ENCODE data around the gene PEPD. TPM values are rescaled to one million over a fixed set of nuclear protein-coding genes. Genes with fewer than 3 reads are reported as not detected.

PEPD gene
- total and polyA plus RNA-seq, 7 experiments from 2014 or later: 21.9 to 126 (median 24.6) TPM

GRCh38 chr19:33469171-33470039 lies 52.2 kb downstream of the PEPD start:
- H3K4me1 ChIP-seq (ENCODE audit: control insufficient read depth in 2 of 2, insufficient read depth in 2 of 2, low read length in 2 of 2): no peaks in the 10 kb centered on the region
- CTCF ChIA-PET: no interaction called here

GRCh38 chr19:33468361-33469170 lies 53.0 kb downstream of the PEPD start:
- no peaks in the 10 kb centered on the region for H3K4me1 ChIP-seq (ENCODE audit: control insufficient read depth in 2 of 2, insufficient read depth in 2 of 2, low read length in 2 of 2)
- Mint-ChIP-seq H3K36me3 (peaks cover 0 to 12% (median 5%) of the 10 kb centered on the region in 5 donors), H3K9me3 (no peaks in the 10 kb centered on the region), H3K4me1 (peaks cover 0 to 6% (median 0%) of the 10 kb centered on the region in 7 donors), H3K4me3 (no peak overlapping the region), H3K27me3 (no peaks in the 10 kb centered on the region), H3K27ac (no peak overlapping the region)
- no peak overlapping the region for H3K4me3 ChIP-seq (ENCODE audit: low read length)
- no peak for DNase-seq
- H3K27ac ChIP-seq (ENCODE audit: low read depth, low read length): no peak overlapping the region
- no peaks in the 10 kb centered on the region for H3K9me3 ChIP-seq (ENCODE audit: control insufficient read depth in 2 of 3, low read length in 3 of 3)
- intact Hi-C loops (cut with micrococcal nuclease): no loop called here
- ATAC-seq: no peak
- ChIA-PET CTCF (no interaction called here), POLR2A (no interaction called here)
- H3K27me3 ChIP-seq (ENCODE audit: control insufficient read depth in 2 of 2, insufficient read depth in 2 of 2, low read length in 2 of 2): no peaks in the 10 kb centered on the region
- H3K36me3 ChIP-seq (ENCODE audit: control insufficient read depth in 2 of 3, insufficient read depth in 3 of 3, low read length in 3 of 3): peaks cover 0 to 13% (median 0%) of the 10 kb centered on the region in 3 experiments

More at GRCh38 chr19:33469171-33470039, 52.2 kb downstream of the PEPD start:
- Mint-ChIP-seq H3K4me3 (no peak overlapping the region), H3K4me1 (peaks cover 0 to 8% (median 0%) of the 10 kb centered on the region in 7 donors), H3K9me3 (no peaks in the 10 kb centered on the region), H3K27ac (peak overlapping the region in 1 of 9 donors; percentile 81), H3K27me3 (no peaks in the 10 kb centered on the region), H3K36me3 (peaks cover 0 to 16% (median 6%) of the 10 kb centered on the region in 5 donors)
- POLR2A ChIA-PET: no interaction called here
- no peak overlapping the region for H3K27ac ChIP-seq (ENCODE audit: low read depth, low read length)
- H3K27me3 ChIP-seq (ENCODE audit: control insufficient read depth in 2 of 2, insufficient read depth in 2 of 2, low read length in 2 of 2): no peaks in the 10 kb centered on the region
- H3K4me3 ChIP-seq (ENCODE audit: low read length): no peak overlapping the region
- DNase-seq: no peak
- no peaks in the 10 kb centered on the region for H3K9me3 ChIP-seq (ENCODE audit: control insufficient read depth in 2 of 3, low read length in 3 of 3)
- intact Hi-C loops (cut with micrococcal nuclease): no loop called here
- no peak for ATAC-seq
- H3K36me3 ChIP-seq (ENCODE audit: control insufficient read depth in 2 of 3, insufficient read depth in 3 of 3, low read length in 3 of 3): peaks cover 0 to 12% (median 0%) of the 10 kb centered on the region in 3 experiments

- peaks cover 0 to 5% (median 4%) of the 10 kb centered on the region in 5 donors for H3K36me3 Mint-ChIP-seq
- H3K27me3 ChIP-seq (ENCODE audit: control insufficient read depth in 2 of 2, insufficient read depth in 2 of 2, low read length in 2 of 2): no peaks in the 10 kb centered on the region
- no peaks in the 10 kb centered on the region for H3K9me3 ChIP-seq (ENCODE audit: control insufficient read depth in 2 of 3, low read length in 3 of 3)
- H3K9me3 Mint-ChIP-seq: no peaks in the 10 kb centered on the region
- H3K4me3 ChIP-seq (ENCODE audit: low read length): no peak overlapping the region
- DNase-seq: no peak
- no peak overlapping the region for H3K27ac Mint-ChIP-seq
- H3K27me3 Mint-ChIP-seq: no peaks in the 10 kb centered on the region
- intact Hi-C loops (cut with micrococcal nuclease): no loop called here
- ChIA-PET CTCF (no interaction called here), POLR2A (no interaction called here)
- peaks cover 0 to 17% (median 0%) of the 10 kb centered on the region in 3 experiments for H3K36me3 ChIP-seq (ENCODE audit: control insufficient read depth in 2 of 3, insufficient read depth in 3 of 3, low read length in 3 of 3)
- H3K4me1 Mint-ChIP-seq: peaks cover 0 to 6% (median 0%) of the 10 kb centered on the region in 7 donors
- H3K27ac ChIP-seq (ENCODE audit: low read depth, low read length): no peak overlapping the region
- no peak overlapping the region for H3K4me3 Mint-ChIP-seq
- no peak for ATAC-seq
- no peaks in the 10 kb centered on the region for H3K4me1 ChIP-seq (ENCODE audit: control insufficient read depth in 2 of 2, insufficient read depth in 2 of 2, low read length in 2 of 2)
Observed at GRCh38 chr19:33467851-33468250, 53.7 kb downstream of the PEPD start.

GRCh38 chr19:33465834-33466233 lies 55.8 kb downstream of the PEPD start:
- ATAC-seq: no peak
- no peaks in the 10 kb centered on the region for H3K4me1 ChIP-seq (ENCODE audit: control insufficient read depth in 2 of 2, insufficient read depth in 2 of 2, low read length in 2 of 2)
- ChIA-PET CTCF (no interaction called here), POLR2A (no interaction called here)
- no peak overlapping the region for H3K27ac ChIP-seq (ENCODE audit: low read depth, low read length)
- H3K4me1 Mint-ChIP-seq: peaks cover 0 to 6% (median 0%) of the 10 kb centered on the region in 7 donors
- peaks cover 0 to 10% (median 4%) of the 10 kb centered on the region in 5 donors for H3K36me3 Mint-ChIP-seq
- no peak overlapping the region for H3K4me3 Mint-ChIP-seq
- peaks cover 0 to 24% (median 0%) of the 10 kb centered on the region in 3 experiments for H3K36me3 ChIP-seq (ENCODE audit: control insufficient read depth in 2 of 3, insufficient read depth in 3 of 3, low read length in 3 of 3)
- no peaks in the 10 kb centered on the region for H3K27me3 ChIP-seq (ENCODE audit: control insufficient read depth in 2 of 2, insufficient read depth in 2 of 2, low read length in 2 of 2)
- H3K27ac Mint-ChIP-seq: no peak overlapping the region
- H3K27me3 Mint-ChIP-seq: no peaks in the 10 kb centered on the region
- no peaks in the 10 kb centered on the region for H3K9me3 Mint-ChIP-seq
- intact Hi-C loops (cut with micrococcal nuclease): no loop called here
- no peak overlapping the region for H3K4me3 ChIP-seq (ENCODE audit: low read length)
- no peaks in the 10 kb centered on the region for H3K9me3 ChIP-seq (ENCODE audit: control insufficient read depth in 2 of 3, low read length in 3 of 3)
- no peak for DNase-seq

- H3K9me3 Mint-ChIP-seq: no peaks in the 10 kb centered on the region
- peaks cover 0 to 24% (median 0%) of the 10 kb centered on the region in 3 experiments for H3K36me3 ChIP-seq (ENCODE audit: control insufficient read depth in 2 of 3, insufficient read depth in 3 of 3, low read length in 3 of 3)
- no peaks in the 10 kb centered on the region for H3K27me3 ChIP-seq (ENCODE audit: control insufficient read depth in 2 of 2, insufficient read depth in 2 of 2, low read length in 2 of 2)
- H3K9me3 ChIP-seq (ENCODE audit: control insufficient read depth in 2 of 3, low read length in 3 of 3): no peaks in the 10 kb centered on the region
- no peak overlapping the region for H3K27ac ChIP-seq (ENCODE audit: low read depth, low read length)
- intact Hi-C loops (cut with micrococcal nuclease): no loop called here
- H3K27ac Mint-ChIP-seq: no peak overlapping the region
- CTCF ChIA-PET: no interaction called here
- peaks cover 0 to 10% (median 4%) of the 10 kb centered on the region in 5 donors for H3K36me3 Mint-ChIP-seq
- DNase-seq (no peak), ATAC-seq (no peak)
- no peak overlapping the region for H3K4me3 ChIP-seq (ENCODE audit: low read length)
- no peaks in the 10 kb centered on the region for H3K27me3 Mint-ChIP-seq
- H3K4me1 Mint-ChIP-seq: peaks cover 0 to 6% (median 0%) of the 10 kb centered on the region in 7 donors
- H3K4me1 ChIP-seq (ENCODE audit: control insufficient read depth in 2 of 2, insufficient read depth in 2 of 2, low read length in 2 of 2): no peaks in the 10 kb centered on the region
- POLR2A ChIA-PET: no interaction called here
- H3K4me3 Mint-ChIP-seq: no peak overlapping the region
Observed at GRCh38 chr19:33465371-33465770, 56.2 kb downstream of the PEPD start.

- ATAC-seq (no peak), DNase-seq (no peak)
- peaks cover 0 to 6% (median 0%) of the 10 kb centered on the region in 7 donors for H3K4me1 Mint-ChIP-seq
- ChIA-PET POLR2A (no interaction called here), CTCF (no interaction called here)
- Histone ChIP-seq H3K27me3 (ENCODE audit: control insufficient read depth in 2 of 2, insufficient read depth in 2 of 2, low read length in 2 of 2) (no peaks in the 10 kb centered on the region), H3K4me3 (ENCODE audit: low read length) (no peak overlapping the region), H3K27ac (ENCODE audit: low read depth, low read length) (no peak overlapping the region), H3K9me3 (ENCODE audit: control insufficient read depth in 2 of 3, low read length in 3 of 3) (no peaks in the 10 kb centered on the region), H3K4me1 (ENCODE audit: control insufficient read depth in 2 of 2, insufficient read depth in 2 of 2, low read length in 2 of 2) (no peaks in the 10 kb centered on the region), H3K36me3 (ENCODE audit: control insufficient read depth in 2 of 3, insufficient read depth in 3 of 3, low read length in 3 of 3) (peaks cover 0 to 24% (median 0%) of the 10 kb centered on the region in 3 experiments)
- no peak overlapping the region for H3K27ac Mint-ChIP-seq
- no peaks in the 10 kb centered on the region for H3K9me3 Mint-ChIP-seq
- H3K27me3 Mint-ChIP-seq: no peaks in the 10 kb centered on the region
- intact Hi-C loops (cut with micrococcal nuclease): no loop called here
- H3K4me3 Mint-ChIP-seq: no peak overlapping the region
- H3K36me3 Mint-ChIP-seq: peaks cover 0 to 10% (median 4%) of the 10 kb centered on the region in 5 donors
Observed at GRCh38 chr19:33464733-33465115, 56.9 kb downstream of the PEPD start.

Data from naive thymus-derived CD4-positive, alpha-beta T cell (primary cell).